Measurements from ENCODE around the gene LRRC75A. TPM values are rescaled to one million over a fixed set of nuclear protein-coding genes. Genes with fewer than 3 reads are reported as not detected.

The LRRC75A gene
- polyA plus RNA-seq, 1 experiment = 1.3 TPM

DNA sequence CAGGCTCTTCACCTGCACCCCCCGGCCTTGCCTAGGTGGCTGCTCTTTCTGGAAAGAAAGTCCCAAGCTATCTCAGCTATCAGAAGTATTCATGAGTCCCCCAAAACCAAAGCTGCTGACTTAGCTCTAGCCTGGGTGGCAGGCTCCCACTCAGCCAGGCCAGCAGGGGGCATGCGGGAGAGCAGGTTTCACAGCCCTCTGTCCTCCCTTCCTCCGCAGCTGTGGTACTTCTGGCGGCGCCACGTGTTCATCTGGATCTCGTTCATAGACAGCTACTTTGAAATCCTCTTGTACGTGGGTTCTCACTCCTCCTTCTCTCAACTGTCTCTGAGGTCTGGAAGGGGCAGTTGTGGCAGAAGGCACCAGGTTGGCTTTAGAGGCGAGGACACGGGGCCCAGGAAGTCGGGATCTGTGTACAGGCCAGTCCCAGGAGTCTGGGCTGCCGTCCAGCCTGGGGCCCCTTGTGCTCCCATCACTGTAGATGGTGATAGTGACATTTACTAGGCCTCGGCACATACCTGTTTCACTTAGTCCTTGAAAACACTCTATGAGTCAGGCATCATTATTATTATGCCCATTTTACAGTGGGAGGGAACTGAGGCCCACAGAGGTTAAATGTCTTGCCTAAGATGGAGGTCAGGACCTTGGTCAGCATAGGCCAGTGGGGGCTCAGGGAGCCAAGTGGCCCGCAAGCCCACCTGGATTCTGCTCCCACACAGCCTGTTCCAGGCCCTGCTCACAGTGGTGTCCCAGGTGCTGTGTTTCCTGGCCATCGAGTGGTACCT, 63.7 kb downstream of the LRRC75A start:
- ChIA-PET POLR2A (interaction anchor here (1.0 kb wide), 1 partner anchor 10 kb away, joined by 6 read pairs; no protein-coding TSS in a partner anchor), CTCF (interaction anchor here (0.6 to 3.0 kb wide), 15 partner anchors 8 to 172 kb away, joined by 3 to 17 read pairs (median 4); no protein-coding TSS in a partner anchor)
- no peak overlapping the region for H3K4me3 ChIP-seq (ENCODE audit: low read depth, low read length)
- peak; percentile 83 for TF ChIP-seq CTCF (IDR thresholded peaks at IDR 0.05; ENCODE audit: insufficient read depth, low read depth, low read length)
- no peak for DNase-seq (ENCODE audit: low read depth)
- H3K36me3 ChIP-seq (ENCODE audit: control insufficient read depth, insufficient read depth, low read length) = no peaks in the 10 kb centered on the region
- no peaks in the 10 kb centered on the region for H3K27me3 ChIP-seq (ENCODE audit: control insufficient read depth, insufficient read depth, low read length)

DNA sequence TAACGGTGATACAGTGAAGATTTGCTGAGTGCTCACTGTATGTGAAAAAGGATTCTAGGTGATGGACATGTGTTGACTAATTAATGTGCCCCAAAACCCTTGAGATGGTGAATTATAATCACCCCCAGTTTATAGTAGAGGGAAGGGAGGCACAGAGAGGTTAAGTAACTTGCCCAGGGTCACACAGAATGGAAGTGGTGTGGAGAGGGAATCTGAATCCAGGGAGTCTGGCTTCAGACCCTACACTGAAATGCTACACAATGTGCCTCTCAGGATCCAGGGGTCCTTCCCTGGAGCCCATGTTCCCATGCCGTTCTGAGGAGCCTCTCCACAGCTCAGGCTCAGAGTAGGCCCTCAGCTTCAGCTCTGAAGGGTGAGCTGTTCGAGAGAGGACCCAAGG, 65.0 kb downstream of the LRRC75A start:
- DNase-seq (ENCODE audit: low read depth) = no peak
- H3K36me3 ChIP-seq (ENCODE audit: control insufficient read depth, insufficient read depth, low read length) = no peaks in the 10 kb centered on the region
- ChIA-PET CTCF (interaction anchor here (0.9 to 3.0 kb wide), 7 partner anchors 9 to 96 kb away, joined by 3 to 17 read pairs (median 7); no protein-coding TSS in a partner anchor), POLR2A (interaction anchor here (1.0 kb wide), 1 partner anchor 11 kb away, joined by 6 read pairs; no protein-coding TSS in a partner anchor)
- H3K4me3 ChIP-seq (ENCODE audit: low read depth, low read length) = no peak overlapping the region
- H3K27me3 ChIP-seq (ENCODE audit: control insufficient read depth, insufficient read depth, low read length) = no peaks in the 10 kb centered on the region
- TF ChIP-seq CTCF (IDR thresholded peaks at IDR 0.05; ENCODE audit: insufficient read depth, low read depth, low read length) = no peak

DNA sequence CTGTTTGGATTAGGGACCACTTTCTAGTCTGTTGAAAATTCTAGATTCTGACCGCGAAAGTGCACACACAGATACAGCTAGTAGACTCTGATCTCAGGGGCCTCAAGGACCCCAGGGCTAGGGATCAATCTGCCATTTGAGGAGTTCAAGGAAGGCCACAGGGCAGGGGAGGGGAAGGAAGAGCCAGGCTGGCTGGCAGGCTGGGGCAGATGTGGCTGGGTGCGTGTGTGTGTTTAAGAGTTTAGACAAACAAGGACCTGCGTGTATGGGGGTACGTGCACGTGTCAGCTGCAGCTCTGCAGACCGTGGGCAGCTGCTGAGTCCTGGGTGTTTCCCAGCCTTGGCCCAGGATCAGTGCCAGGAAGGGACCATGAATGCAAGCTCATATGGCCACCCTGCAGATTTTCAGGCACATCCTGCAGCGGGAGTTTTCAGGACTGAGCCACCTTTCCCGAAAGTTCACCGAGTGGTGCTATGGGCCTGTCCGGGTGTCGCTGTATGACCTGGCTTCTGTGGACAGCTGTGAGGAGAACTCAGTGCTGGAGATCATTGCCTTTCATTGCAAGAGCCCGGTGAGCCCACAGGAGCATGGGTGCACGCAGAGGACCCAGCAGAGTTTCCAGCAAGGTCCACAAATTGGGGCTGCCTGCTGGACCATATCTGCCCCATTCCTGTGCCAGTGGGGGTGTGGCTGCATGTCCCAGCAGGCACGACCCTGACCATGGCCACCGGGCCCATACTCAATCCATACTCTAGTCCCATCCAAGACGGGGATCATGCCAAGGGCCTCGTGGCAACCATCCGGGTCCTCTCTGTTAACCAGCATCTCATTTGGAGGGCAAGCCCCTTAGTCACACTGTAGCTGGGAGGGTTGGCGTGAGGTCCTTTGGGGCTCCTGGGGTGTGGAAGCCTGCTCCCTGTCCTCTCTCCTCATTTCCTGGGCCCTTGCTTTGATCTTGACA, 66.0 kb downstream of the LRRC75A start:
- no peak for TF ChIP-seq CTCF (IDR thresholded peaks at IDR 0.05; ENCODE audit: insufficient read depth, low read depth, low read length)
- Histone ChIP-seq H3K36me3 (ENCODE audit: control insufficient read depth, insufficient read depth, low read length) (no peaks in the 10 kb centered on the region), H3K4me3 (ENCODE audit: low read depth, low read length) (no peak overlapping the region), H3K27me3 (ENCODE audit: control insufficient read depth, insufficient read depth, low read length) (no peaks in the 10 kb centered on the region)
- POLR2A ChIA-PET = no interaction called here
- no peak for DNase-seq (ENCODE audit: low read depth)
- CTCF ChIA-PET = interaction anchor here (0.9 to 1.5 kb wide), 2 partner anchors 28 to 95 kb away, joined by 3 to 7 read pairs; no protein-coding TSS in a partner anchor

DNA sequence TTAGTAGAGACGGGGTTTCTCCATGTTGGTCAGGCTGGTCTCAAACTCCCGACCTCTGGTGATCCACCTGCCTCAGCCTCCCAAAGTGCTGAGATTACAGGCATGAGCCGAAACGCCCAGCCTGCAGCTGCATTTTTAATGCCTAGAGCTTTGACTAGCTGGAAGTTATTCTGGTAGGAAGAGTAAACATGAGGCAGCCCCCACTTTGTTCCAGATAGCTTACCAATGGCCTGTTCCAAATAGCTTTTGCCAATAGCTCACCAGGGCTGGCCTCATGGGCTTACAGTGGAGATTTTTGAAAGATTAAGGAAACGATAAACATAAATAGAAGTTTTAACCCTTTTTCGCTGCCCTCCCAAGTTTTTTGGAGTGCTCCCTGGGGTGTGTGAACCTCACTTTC, 66.8 kb downstream of the LRRC75A start:
- Histone ChIP-seq H3K36me3 (ENCODE audit: control insufficient read depth, insufficient read depth, low read length) (no peaks in the 10 kb centered on the region), H3K4me3 (ENCODE audit: low read depth, low read length) (no peak overlapping the region), H3K27me3 (ENCODE audit: control insufficient read depth, insufficient read depth, low read length) (no peaks in the 10 kb centered on the region)
- ChIA-PET CTCF (interaction anchor here (0.8 to 1.5 kb wide), 3 partner anchors 13 to 96 kb away, joined by 3 to 7 read pairs (median 3); no protein-coding TSS in a partner anchor), POLR2A (no interaction called here)
- TF ChIP-seq CTCF (IDR thresholded peaks at IDR 0.05; ENCODE audit: insufficient read depth, low read depth, low read length) = no peak
- DNase-seq (ENCODE audit: low read depth) = no peak

All from BJ (cell line).